NB4 (cell line): ENCODE data around the gene COL4A6.

ENCODE experiments used
- POLR2A ChIP-seq: IDR thresholded peaks from 2 replicates; pipeline ENCODE4 v1.6.1; 2011; ENCODE audit warnings: mild to moderate bottlenecking; ENCODE audit not compliant: insufficient read length; ENCODE audit errors: extremely low read depth
- TF ChIP-seq, protein P1 (sequence below): IDR thresholded peaks from one replicate; pipeline ENCODE4 v1.5.1; 2012; ENCODE audit warnings: low read depth, low read length

DNA sequence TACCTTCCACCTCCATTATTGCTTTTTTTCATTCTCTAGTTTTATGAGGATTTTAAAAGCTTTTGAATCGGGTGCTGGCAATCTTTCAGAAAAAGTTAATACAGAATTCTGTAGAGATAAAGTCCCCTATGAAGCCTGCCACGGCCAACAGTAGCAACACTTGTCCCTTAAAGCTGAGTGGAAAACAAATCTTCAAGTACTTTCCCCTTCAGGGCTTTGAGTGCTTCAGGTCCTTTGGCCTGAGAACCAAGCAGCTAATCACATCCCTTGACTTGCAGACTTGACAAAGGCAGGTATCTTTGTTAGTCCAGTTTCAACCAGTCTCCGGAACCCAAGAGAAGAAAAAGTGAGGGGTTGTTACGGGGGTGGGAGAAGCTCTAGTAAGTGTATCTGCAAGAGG is 202.2 kb downstream of the COL4A6 start:
- no peak for TF ChIP-seq POLR2A
- TF ChIP-seq, protein P1, sequence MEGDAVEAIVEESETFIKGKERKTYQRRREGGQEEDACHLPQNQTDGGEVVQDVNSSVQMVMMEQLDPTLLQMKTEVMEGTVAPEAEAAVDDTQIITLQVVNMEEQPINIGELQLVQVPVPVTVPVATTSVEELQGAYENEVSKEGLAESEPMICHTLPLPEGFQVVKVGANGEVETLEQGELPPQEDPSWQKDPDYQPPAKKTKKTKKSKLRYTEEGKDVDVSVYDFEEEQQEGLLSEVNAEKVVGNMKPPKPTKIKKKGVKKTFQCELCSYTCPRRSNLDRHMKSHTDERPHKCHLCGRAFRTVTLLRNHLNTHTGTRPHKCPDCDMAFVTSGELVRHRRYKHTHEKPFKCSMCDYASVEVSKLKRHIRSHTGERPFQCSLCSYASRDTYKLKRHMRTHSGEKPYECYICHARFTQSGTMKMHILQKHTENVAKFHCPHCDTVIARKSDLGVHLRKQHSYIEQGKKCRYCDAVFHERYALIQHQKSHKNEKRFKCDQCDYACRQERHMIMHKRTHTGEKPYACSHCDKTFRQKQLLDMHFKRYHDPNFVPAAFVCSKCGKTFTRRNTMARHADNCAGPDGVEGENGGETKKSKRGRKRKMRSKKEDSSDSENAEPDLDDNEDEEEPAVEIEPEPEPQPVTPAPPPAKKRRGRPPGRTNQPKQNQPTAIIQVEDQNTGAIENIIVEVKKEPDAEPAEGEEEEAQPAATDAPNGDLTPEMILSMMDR, result no peak
